ENCODE data around the gene ZBED6. TPM values are rescaled to one million over a fixed set of nuclear protein-coding genes. Genes with fewer than 3 reads are reported as not detected.

Gene ZBED6
- total and polyA plus RNA-seq, 2 experiments from 2014 or later, result 2.6 to 12.8 TPM

GRCh38 chr1:203794764-203795440, 521 bp upstream of the ZBED6 start:
- H4K20me1 ChIP-seq (ENCODE audit: insufficient read depth, poor library complexity, severe bottlenecking), result peaks cover 35% of the 10 kb centered on the region
- no peaks in the 10 kb centered on the region for H3K9me2 ChIP-seq (replicated peaks; ENCODE audit: insufficient read depth)
- peaks cover 3% of the 10 kb centered on the region for H3K36me3 ChIP-seq (replicated peaks; ENCODE audit: insufficient read depth, low read depth)
- peak overlapping the region; percentile 91 for H2AFZ ChIP-seq
- no peaks in the 10 kb centered on the region for H3K9me3 ChIP-seq (ENCODE audit: low read depth)
- TF ChIP-seq EZH2phosphoT487 (IDR thresholded peaks at IDR 0.05; ENCODE audit: low read depth, severe bottlenecking, unreplicated experiment) (no peak), EZH2 (IDR thresholded peaks at IDR 0.05; ENCODE audit: borderline replicate concordance) (no peak)
- TF ChIP-seq, protein P1, sequence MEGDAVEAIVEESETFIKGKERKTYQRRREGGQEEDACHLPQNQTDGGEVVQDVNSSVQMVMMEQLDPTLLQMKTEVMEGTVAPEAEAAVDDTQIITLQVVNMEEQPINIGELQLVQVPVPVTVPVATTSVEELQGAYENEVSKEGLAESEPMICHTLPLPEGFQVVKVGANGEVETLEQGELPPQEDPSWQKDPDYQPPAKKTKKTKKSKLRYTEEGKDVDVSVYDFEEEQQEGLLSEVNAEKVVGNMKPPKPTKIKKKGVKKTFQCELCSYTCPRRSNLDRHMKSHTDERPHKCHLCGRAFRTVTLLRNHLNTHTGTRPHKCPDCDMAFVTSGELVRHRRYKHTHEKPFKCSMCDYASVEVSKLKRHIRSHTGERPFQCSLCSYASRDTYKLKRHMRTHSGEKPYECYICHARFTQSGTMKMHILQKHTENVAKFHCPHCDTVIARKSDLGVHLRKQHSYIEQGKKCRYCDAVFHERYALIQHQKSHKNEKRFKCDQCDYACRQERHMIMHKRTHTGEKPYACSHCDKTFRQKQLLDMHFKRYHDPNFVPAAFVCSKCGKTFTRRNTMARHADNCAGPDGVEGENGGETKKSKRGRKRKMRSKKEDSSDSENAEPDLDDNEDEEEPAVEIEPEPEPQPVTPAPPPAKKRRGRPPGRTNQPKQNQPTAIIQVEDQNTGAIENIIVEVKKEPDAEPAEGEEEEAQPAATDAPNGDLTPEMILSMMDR (IDR thresholded peaks at IDR 0.05; ENCODE audit: poor library complexity), result no peak
- H3K4me3 ChIP-seq, result peak overlapping the region; percentile 11
- no peaks in the 10 kb centered on the region for H3K27me3 ChIP-seq
- H3K27ac ChIP-seq, result peak overlapping the region; percentile 73
- peaks cover 40% of the 10 kb centered on the region for H3K79me2 ChIP-seq
- H3K4me1 ChIP-seq (ENCODE audit: insufficient read depth), result peaks cover 17% of the 10 kb centered on the region
- peak overlapping the region; percentile 68 for H3K4me2 ChIP-seq
- WGBS (ENCODE audit: low lambda C conversion rate, missing lambda C conversion rate), result 75% methylated on average over 19 of the region's 19 CpGs
- DNase-seq (ENCODE audit: low spot score), result no peak

DNA sequence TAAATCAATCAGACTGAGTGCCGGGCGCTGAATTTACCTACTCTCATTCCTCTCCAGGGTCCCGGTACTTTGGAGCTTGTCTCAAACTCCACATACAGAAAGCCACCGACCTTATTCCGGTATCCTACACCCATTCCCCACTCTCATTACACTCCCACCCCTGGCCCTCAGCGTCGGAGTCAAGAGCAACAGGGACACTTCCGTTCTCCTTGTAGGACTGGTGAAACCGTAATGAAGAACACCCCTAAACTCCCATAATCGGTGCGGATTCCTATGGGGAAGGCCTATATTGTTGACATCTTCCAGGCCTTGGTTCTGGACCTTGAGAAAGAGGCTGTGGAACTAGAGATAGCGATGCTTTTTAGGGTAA, 798 bp downstream of the ZBED6 start:
- H3K79me2 ChIP-seq, result peaks cover 53% of the 10 kb centered on the region
- peaks cover 17% of the 10 kb centered on the region for H3K4me1 ChIP-seq (ENCODE audit: insufficient read depth)
- no peaks in the 10 kb centered on the region for H3K27me3 ChIP-seq
- no peak overlapping the region for H2AFZ ChIP-seq
- H3K27ac ChIP-seq, result peak overlapping the region; percentile 97
- H3K4me3 ChIP-seq, result peak overlapping the region; percentile 86
- peak; percentile 43 for DNase-seq (ENCODE audit: low spot score)
- TF ChIP-seq, protein P1 (IDR thresholded peaks at IDR 0.05; ENCODE audit: poor library complexity), result no peak
- TF ChIP-seq EZH2phosphoT487 (IDR thresholded peaks at IDR 0.05; ENCODE audit: low read depth, severe bottlenecking, unreplicated experiment) (no peak), EZH2 (IDR thresholded peaks at IDR 0.05; ENCODE audit: borderline replicate concordance) (no peak)
- no peaks in the 10 kb centered on the region for H3K9me2 ChIP-seq (replicated peaks; ENCODE audit: insufficient read depth)
- no peaks in the 10 kb centered on the region for H3K9me3 ChIP-seq (ENCODE audit: low read depth)
- peaks cover 3% of the 10 kb centered on the region for H3K36me3 ChIP-seq (replicated peaks; ENCODE audit: insufficient read depth, low read depth)
- H4K20me1 ChIP-seq (ENCODE audit: insufficient read depth, poor library complexity, severe bottlenecking), result peaks cover 48% of the 10 kb centered on the region
- H3K4me2 ChIP-seq, result peak overlapping the region; percentile 86
- 1% methylated on average over 12 of the region's 12 CpGs for WGBS (ENCODE audit: low lambda C conversion rate, missing lambda C conversion rate)

DNA sequence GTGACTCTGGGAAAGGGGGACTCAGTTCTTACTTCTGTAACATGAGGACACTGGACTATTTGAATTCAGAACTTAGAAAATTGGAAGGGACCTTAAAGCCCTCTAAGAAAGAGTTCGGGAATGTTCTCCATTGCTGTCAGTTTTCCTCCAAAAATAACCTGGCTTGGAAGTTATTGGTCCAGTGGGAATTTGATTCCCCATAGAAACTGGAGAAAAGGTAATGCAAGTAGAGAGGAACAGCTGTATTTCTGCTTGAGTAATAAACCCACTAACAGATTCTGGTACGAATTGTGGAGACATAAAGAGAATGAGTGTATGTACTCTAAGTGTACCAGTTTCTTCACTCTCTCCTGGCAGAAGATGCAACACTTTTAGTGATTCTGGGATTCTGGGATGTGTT, 1.8 kb downstream of the ZBED6 start:
- no peak for DNase-seq (ENCODE audit: low spot score)
- peaks cover 63% of the 10 kb centered on the region for H3K79me2 ChIP-seq
- peaks cover 58% of the 10 kb centered on the region for H4K20me1 ChIP-seq (ENCODE audit: insufficient read depth, poor library complexity, severe bottlenecking)
- peaks cover 17% of the 10 kb centered on the region for H3K4me1 ChIP-seq (ENCODE audit: insufficient read depth)
- no peak overlapping the region for H2AFZ ChIP-seq
- no peaks in the 10 kb centered on the region for H3K27me3 ChIP-seq
- H3K36me3 ChIP-seq (replicated peaks; ENCODE audit: insufficient read depth, low read depth), result peaks cover 3% of the 10 kb centered on the region
- TF ChIP-seq EZH2phosphoT487 (IDR thresholded peaks at IDR 0.05; ENCODE audit: low read depth, severe bottlenecking, unreplicated experiment) (no peak), EZH2 (IDR thresholded peaks at IDR 0.05; ENCODE audit: borderline replicate concordance) (no peak)
- TF ChIP-seq, protein P1 (IDR thresholded peaks at IDR 0.05; ENCODE audit: poor library complexity), result no peak
- H3K4me3 ChIP-seq, result peak overlapping the region; percentile 86
- no peaks in the 10 kb centered on the region for H3K9me3 ChIP-seq (ENCODE audit: low read depth)
- peak overlapping the region; percentile 97 for H3K27ac ChIP-seq
- H3K9me2 ChIP-seq (replicated peaks; ENCODE audit: insufficient read depth), result no peaks in the 10 kb centered on the region
- peak overlapping the region; percentile 86 for H3K4me2 ChIP-seq
- WGBS (ENCODE audit: low lambda C conversion rate, missing lambda C conversion rate), result 98% methylated on average over 2 of the region's 2 CpGs
